ENCODE results near the gene CNTD1.
"Not testable (repeated sequence)": the region's sequence is repeated elsewhere in the genome, so short reads cannot be mapped to it uniquely, and the experiment has no call there.

The CNTD1 gene, protein sequence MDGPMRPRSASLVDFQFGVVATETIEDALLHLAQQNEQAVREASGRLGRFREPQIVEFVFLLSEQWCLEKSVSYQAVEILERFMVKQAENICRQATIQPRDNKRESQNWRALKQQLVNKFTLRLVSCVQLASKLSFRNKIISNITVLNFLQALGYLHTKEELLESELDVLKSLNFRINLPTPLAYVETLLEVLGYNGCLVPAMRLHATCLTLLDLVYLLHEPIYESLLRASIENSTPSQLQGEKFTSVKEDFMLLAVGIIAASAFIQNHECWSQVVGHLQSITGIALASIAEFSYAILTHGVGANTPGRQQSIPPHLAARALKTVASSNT

DNA sequence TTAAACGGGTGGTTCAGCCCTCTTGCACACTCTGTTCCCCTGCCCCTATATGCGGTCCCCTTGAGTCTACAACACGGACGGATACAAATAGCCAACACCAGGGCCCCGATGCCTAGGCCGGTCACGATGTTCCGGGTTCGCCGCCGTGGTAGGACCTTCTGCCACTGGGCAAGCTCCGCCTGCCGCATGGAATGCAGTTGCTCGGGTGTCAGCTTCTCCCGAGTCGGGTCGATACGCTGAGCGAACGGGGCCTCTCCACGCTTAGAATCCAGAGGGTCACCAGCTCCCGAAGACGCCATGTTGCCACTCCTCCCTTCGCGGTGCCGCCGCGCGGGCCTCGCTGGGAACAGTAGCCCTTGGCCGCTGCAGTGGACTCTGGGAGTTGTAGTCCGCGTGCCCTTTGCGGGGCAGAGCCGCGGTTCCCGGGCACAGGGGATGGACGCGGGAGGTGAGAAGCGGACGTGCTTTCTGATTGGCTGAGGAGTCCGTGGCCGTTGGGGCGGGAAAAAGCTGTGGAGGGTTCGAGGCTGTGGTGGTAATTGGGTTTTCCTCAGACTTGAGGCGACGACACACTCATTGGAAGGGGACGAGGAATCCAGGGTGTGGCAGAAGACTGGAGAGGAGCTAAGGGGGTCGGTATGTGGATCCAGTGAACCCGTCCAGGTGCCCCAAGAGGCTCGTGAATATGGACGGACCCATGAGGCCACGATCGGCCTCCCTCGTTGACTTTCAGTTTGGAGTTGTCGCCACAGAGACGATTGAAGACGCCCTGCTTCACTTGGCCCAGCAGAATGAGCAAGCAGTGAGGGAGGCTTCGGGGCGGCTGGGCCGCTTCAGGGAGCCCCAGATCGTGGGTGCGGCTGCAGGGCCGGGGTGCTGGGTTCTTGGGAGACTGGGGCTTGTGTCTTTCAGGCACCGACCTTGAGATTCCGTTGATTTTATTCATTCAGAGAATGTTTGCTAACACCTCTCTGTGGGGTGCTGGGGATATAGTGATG is at the start of gene CNTD1, which contains the start of gene COA3:
Gene CNTD1, plus strand, starts transcription at position 479 of the 998 bp plus-strand sequence. Its CDS starts 207 bp downstream, at position 686.
Gene COA3, minus strand, starts transcription at position 322 of the 998 bp plus-strand sequence. Its CDS starts 23 bp downstream, at position 299.
- DNase-seq = peak; percentile 90

DNA sequence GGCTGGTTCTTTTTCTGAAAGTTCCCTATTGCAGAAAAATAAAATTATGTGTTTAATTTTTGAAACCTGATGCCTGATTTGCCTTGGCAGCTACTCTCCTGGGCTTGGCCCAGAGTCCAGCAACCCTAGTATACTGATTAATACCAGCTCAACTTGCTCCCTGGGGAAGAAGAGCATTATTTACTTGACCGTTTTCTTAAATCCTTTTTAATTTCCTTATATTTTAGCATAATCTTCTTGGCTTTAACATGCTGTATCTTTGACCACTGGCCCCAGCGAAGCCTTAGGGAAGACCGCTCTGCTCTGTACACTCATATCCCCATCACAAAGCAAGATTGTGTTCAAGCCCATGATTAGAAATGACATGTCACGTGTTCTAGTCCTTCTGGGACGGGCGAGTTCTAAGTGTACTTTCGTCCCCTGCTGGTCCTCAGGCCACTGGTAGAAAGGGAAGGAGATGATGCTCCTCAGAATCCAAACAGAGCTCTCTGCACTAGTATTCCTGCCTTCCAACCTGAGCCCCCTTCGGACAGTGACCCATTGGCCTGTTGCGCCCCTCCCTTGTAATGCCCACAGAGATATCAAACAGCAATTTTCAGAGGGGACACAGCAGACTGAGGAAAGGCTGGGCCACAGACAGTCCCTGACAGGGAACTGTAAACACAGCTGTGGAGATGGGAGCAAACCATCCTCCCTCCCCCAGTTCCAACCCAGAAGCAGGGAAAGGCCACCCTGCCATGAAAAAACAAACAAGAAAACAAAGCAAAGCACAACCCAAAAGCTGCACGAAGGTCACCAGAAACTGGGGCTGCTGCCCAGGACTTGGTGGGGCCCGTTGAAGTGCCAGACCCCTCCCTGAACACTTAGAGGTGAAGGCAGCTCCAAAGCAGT is 49.5 kb upstream of the CNTD1 start:
- DNase-seq = no peak

- no peak for DNase-seq
Measured at GRCh38 chr17:42750739-42751344, 47.8 kb upstream of the CNTD1 start.

GRCh38 chr17:42751628-42752027 is 47.0 kb upstream of the CNTD1 start:
- DNase-seq = no peak

DNA sequence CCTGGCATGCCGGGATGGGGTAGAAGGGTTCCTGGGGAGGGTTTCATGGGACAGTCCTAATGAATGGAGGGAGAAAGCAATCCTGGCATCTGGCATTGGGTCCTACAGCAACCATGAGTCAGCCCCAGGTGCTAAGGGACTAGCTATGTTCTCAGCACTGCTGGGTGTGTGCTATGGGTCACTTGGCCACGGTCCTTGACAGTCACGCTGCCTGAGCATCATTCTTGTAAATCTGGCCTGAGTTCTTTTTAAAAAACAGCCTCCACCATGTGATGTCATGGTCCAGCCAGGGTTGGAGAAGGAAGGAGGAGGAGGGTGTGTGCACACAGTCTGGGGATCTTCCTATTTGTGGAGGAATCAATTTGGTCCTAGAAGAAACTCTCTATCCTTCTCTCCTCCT is 43.9 kb upstream of the CNTD1 start:
- no peak for DNase-seq

DNA sequence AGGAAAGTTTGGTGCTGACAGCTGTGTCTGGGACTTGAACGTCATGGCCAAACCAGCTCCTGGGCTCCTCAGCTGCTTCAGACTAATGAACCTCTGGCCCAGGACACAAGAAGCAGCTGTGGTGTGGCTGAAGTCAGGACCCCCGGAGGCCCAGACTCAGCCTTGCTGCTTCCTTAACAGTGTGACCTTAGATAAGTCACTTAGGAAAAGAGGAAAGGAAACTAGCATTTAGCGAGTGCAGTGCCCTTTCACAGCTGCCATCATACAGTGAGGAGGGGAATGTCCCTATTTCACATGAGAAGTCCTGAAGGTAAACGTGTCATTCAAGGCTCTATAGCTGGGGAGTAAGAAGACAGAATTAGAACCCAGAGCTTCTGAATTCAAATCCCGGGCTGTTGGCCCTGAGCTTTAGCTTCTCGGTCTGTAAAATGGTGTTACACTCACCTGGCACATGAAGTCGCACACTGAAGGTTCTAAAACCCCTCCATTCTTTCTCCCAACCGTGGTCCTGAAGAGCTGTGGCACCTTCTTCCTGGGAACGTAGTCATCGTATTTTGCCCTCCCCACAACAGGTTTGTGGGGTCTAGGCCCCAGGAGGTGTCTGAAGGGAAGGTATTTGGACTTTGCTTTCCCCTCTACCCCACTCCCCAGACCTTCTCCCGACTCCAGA is 38.5 kb upstream of the CNTD1 start:
- no peak for DNase-seq

DNA sequence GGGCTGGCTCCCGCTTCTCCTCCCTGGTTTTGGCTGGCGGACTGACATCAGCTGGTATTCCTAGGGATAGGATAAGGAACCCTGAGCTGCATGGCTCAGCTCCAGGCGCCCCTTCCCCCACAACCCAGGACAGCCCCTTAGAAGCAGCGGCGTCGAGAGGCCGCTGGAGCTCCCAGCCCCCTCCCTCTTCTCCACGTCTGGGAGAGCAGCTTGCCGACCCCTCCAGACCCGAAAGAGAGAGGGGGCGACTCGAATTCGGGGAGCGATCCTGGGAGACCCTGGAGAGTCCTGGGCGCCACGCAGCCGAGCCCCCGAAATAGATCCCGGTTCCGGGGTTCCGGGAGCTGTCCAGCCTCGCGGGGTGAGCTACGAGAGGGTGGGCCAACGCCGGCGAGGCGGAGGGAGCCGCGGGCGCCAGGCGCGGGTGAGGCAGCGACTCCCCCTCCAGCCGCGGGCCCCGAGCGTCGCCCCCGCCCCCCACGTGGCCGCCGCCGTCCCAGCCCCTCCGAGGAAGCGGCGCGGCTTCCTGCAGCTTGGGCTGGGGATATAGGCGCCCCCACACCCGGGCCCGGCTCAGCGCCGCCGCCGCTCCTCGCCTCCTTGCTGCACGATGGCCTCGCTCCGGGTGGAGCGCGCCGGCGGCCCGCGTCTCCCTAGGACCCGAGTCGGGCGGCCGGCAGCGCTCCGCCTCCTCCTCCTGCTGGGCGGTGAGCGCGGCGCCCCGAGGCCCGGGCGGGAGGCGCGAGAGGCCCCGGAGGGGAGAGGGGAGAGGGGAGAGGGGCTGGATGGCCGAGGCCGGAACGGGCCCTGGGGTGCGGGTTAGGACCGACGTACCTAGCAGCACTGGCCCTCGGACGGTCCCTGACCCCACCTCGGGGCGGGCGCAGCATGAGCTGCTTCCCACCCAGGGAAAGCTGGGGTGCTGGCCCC is 37.7 kb upstream of the CNTD1 start, which contains the start of gene RAMP2:
Gene RAMP2, plus strand, starts transcription at position 576 of the 930 bp plus-strand sequence. Its CDS starts 35 bp downstream, at position 611.
- peak; percentile 40 for DNase-seq

GRCh38 chr17:42761638-42762037 is 37.0 kb upstream of the CNTD1 start:
- no peak for DNase-seq

DNA sequence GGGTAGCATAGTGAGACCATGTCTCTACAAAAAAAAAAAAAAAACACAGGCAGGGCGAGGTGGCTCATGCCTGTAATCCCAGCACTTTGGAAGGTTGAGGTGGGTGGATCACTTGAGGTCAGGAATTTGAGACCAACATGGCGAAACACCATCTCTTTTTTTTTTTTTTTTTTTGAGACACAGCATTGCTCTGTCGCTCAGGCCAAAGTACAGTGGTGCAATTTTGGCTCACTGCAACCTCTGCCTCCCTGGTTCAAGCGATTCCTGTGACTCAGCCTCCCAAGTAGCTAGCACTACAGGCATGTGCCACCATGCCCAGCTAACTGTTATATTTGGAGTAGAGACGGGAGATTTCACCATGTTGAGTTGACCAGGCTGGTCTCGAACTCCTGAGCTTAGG is 32.5 kb upstream of the CNTD1 start:
- no peak for DNase-seq

DNA sequence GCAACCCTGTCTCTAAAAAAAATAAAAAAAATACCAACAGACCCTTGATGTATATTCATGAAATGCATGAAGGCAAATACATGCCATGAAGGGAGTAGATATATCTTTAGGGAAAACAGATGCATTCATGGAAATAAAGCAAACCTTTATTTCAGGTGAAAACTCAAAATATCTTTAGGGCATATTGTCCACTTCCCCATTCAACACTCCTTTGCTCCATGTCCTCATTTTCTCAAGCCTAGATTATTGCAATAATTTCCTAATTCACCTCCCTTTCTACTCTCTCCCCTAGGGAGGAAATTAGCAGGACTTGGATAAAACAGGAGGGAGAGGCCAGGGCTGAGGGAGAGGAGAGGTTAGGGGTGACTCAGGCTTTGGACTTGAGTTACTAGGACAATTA is 31.1 kb upstream of the CNTD1 start:
- DNase-seq = no peak

GRCh38 chr17:42768006-42768405 is 30.7 kb upstream of the CNTD1 start:
- DNase-seq = not testable (repeated sequence)

- not testable (repeated sequence) for DNase-seq
Measured at GRCh38 chr17:42769964-42770363, 28.7 kb upstream of the CNTD1 start.

GRCh38 chr17:42772945-42773289 is 25.7 kb upstream of the CNTD1 start:
- DNase-seq = no peak

DNA sequence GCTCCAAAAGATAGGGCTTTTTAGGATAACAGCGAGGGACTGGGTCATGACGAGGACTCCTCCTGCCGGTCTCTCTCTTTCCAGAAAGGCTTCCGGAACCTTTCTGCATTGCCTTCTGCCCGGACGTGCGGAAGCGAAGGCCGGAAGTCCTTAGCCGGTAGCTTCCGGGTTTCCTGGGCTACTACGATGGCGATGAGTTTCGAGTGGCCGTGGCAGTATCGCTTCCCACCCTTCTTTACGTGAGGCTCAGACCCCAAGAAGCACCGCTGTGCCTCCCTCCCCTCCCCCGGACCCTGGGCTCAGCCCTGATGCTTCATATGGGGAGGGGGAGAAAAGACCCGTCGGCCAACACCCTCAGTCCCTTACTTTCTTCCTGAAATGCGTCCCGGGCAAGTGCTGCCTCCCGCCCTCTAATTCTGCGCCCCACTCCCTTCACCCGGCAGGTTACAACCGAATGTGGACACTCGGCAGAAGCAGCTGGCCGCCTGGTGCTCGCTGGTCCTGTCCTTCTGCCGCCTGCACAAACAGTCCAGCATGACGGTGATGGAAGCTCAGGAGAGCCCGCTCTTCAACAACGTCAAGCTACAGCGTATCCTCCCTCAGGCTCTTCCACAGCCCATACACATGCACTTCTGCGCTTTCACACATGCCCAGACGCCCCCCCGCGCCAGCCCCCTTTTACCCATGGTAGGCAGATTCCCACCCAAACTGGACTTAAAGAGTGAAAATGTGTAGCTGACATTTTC is 25.2 kb upstream of the CNTD1 start, which contains the start of gene VPS25:
Gene VPS25, plus strand, starts transcription at position 160 of the 746 bp plus-strand sequence. Its CDS starts 27 bp downstream, at position 187.
- DNase-seq = peak; percentile 80

- DNase-seq = no peak
Measured at GRCh38 chr17:42774066-42774745, 24.5 kb upstream of the CNTD1 start.

DNA sequence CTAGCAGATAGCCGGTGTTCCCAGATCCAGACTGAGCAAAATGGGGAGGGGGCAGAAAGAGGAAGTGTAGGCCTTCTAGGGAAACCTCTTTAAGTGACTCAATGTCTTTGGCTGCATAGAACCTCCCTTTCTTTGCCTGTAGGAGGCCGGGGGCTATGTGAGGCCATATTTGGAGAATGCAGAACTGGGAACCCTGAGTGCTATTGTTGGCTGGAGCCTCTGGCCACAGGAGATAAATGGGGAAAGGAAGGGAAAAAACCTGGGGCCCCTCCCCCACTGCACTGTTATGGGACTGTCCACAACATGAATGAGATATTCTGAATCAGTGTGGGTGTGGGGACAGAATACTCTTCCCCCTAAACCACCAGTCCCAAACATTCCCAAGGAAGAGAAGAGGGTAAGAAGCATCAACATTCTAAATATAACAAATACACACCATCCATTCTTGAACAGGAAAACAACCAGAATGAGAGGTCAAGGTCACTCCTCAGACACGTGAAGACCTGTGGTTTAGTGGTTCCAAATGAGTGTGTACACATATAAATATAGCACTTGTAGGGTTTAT is 23.0 kb upstream of the CNTD1 start:
- no peak for DNase-seq

DNA sequence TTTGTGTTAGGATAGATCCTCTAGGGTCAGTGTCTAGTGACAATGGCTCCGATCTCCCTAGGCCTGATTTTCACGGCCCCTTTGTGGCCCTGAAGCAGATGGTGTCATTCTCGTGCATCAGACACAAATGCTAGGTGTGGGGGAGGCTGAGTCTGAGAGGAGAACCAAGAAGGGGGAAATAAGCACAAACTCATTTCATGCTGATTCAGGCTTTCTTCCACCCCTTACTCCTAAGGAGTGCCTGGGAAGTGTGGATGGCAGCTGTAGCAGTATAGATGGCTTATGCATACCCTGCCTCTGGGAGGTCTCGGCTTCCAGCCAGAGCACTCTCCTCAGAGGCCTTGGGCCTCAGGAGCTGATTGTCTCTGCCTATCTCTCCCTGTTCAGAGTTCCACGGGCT is 20.1 kb upstream of the CNTD1 start:
- DNase-seq = no peak

GRCh38 chr17:42779304-42779935 is 19.2 kb upstream of the CNTD1 start:
- DNase-seq = no peak

Measured in stimulated activated CD4-positive, alpha-beta T cell treated with anti-CD3 and anti-CD28 coated beads, Interleukin-15, amount 100 ng/mL, for 24 hours (primary cell).